ENCODE data around the gene DDX46. TPM values are rescaled to one million over a fixed set of nuclear protein-coding genes. Genes with fewer than 3 reads are reported as not detected.
A peak's percentile ranks its signal among the peaks of the same experiment; 100 is the strongest.
"Not testable (repeated sequence)": the region's sequence is repeated elsewhere in the genome, so short reads cannot be mapped to it uniquely, and the experiment has no call there.

The DDX46 gene
- total RNA-seq, 2 donors from 2014 or later, result 55.2 to 99.2 TPM

DNA sequence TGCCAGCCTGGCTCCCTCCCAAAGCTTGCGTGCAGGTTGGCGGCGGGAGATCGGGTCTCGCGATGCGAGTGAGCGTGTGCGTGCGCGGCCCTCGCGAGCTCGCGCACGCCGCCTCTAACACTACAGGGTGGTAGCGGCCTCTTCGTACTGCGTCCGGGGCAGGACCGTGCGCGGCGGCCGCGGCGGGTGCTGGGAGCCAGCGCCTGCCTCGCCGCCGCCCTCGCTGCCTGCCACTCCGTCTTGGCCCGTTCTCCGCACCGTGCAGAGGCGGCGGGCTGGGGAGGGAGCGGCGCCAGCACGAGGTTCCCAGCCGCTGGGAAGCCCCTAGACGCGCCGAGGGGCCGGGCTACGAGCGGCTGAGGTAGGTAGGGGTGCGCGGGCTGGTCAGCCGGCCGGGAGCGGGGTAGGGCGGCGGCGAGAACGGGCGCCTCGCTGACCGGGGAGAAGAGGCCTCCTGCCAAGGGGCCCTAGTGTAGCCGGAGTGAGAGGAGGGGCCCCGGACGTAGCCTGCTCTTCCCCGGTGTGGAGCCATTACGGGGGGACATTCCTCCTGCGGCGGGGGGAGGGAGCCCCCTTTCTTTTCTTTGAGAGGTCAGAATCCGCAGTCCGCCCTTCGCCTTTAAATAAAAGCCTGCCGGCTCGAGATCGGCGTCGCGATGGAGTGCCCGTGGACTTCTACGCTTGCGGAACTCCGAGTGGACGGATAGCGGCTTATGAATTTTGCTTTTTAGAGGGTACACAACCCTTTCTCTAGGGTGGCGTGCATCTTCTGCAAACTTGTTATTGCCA, 87.5 kb downstream of the DDX46 start, which contains the start of gene C5orf24:
Gene C5orf24, plus strand, starts transcription at position 117 of the 789 bp plus-strand sequence. CDS start 8,933 bp downstream, outside the sequence.
- H3K9me3 Mint-ChIP-seq, result no peaks in the 10 kb centered on the region
- peak; percentile 97 for ATAC-seq (replicated peaks)
- peaks cover 49% of the 10 kb centered on the region for H3K36me3 Mint-ChIP-seq (ENCODE audit: low read depth)
- peak within 1 kb of the TSS; percentile 98 for H3K4me3 Mint-ChIP-seq
- peak within 1 kb of the TSS; percentile 99 for H3K27ac Mint-ChIP-seq
- H3K27me3 Mint-ChIP-seq, result no peaks in the 10 kb centered on the region
- H3K4me1 Mint-ChIP-seq, result peaks cover 8% of the 10 kb centered on the region

DNA sequence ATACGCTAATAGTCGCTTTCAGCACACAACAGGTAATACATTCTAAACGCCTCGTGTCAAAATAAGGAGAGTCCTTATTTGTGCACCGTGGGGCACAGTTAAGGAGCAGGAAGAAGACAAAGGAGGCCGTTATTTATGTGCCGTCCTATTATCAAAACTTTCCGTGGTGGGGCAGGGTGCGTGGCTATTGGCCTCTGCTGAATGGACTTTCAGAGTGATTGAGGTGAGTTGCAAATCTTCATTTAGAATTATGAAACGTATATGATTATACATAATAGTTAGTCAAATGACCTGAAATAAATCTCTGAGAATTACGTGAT, 88.0 kb downstream of the DDX46 start:
- Mint-ChIP-seq H3K27me3 (no peaks in the 10 kb centered on the region), H3K4me1 (peaks cover 8% of the 10 kb centered on the region), H3K4me3 (peak overlapping the region; percentile 98), H3K9me3 (no peaks in the 10 kb centered on the region), H3K36me3 (ENCODE audit: low read depth) (peaks cover 54% of the 10 kb centered on the region), H3K27ac (peak overlapping the region; percentile 99)
- ATAC-seq (replicated peaks), result peak; percentile 20

DNA sequence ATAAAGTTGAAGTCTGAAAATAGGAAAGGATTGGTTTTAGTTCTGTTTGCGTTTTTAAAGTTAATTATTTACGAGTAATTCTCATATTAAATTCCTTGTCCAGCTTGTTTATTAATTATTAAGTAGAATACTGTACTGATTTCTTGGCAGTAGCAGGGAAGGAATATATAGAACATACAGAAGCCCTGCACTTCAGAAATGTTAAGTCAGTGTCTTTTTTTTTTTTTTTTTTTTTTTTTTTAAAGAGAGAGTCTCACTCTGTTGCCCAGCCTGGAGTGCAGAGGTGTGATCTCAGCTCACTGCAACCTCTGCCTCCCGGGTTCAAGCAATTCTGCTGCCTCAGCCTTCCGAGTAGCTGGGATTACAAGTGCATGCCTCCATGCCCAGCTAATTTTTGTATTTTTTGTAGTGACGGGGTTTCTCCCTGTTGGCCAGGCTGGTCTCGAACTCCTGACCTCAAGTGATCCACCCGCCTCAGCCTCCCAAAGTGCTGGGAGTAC, 90.9 kb downstream of the DDX46 start:
- not testable (repeated sequence) for ATAC-seq (replicated peaks); H3K27me3 Mint-ChIP-seq; H3K27ac Mint-ChIP-seq; H3K9me3 Mint-ChIP-seq; H3K4me1 Mint-ChIP-seq
- Mint-ChIP-seq H3K36me3 (ENCODE audit: low read depth) (peaks cover 82% of the 10 kb centered on the region), H3K4me3 (peak overlapping the region; percentile 4)

DNA sequence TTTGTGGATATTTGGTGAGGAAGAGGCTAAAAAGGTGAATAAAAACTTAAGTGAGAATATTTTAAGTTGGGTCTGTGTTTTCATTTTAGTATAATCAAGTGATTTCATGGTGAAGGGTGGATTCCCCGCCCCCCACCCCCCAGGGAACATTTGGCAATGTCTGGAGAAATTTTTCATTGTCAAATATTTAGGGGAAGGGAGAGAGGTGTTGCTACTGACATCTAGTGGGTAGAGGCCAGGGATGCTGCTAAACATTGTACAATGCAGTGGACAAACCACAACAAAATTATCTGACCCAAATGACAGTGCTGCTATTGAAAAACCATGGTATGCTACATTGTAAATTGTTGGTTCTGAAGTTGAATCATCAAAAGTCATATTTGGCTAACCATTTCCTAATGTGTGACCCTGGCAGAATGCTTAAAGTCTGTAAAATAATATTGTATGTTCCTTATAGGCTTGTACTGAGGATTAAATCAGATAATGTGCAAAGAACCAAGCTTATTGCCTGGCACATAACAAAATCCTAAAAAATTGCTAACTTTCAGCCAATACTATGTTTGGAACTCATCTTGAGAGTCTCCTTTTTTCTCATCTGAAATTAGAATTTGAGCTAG, 92.8 kb downstream of the DDX46 start:
- Mint-ChIP-seq H3K9me3 (no peaks in the 10 kb centered on the region), H3K36me3 (ENCODE audit: low read depth) (peaks cover 98% of the 10 kb centered on the region), H3K27me3 (no peaks in the 10 kb centered on the region), H3K27ac (no peak overlapping the region), H3K4me3 (no peak overlapping the region), H3K4me1 (no peaks in the 10 kb centered on the region)
- peak; percentile 45 for ATAC-seq (replicated peaks)

DNA sequence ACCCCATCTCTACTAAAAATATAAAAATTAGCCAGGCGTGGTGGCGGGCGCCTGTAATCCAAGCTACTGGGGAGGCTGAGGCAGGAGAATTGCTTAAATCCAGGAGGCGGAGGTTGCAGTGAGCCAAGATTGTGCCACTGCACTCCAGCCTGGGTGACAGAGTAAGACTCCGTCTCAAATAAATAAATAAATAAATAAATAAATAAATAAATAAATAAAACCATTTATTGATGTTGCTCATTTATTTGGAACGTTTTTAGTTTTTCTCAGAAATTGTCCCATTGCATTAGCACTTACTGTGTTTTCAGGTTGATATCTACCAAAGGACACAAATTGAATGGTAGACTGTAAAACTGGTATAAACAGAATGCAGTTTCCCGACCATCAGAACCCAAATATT, 97.9 kb downstream of the DDX46 start:
- H3K36me3 Mint-ChIP-seq (ENCODE audit: low read depth), result peaks cover 93% of the 10 kb centered on the region
- not testable (repeated sequence) for H3K27me3 Mint-ChIP-seq; H3K4me1 Mint-ChIP-seq; H3K4me3 Mint-ChIP-seq; ATAC-seq (replicated peaks); H3K27ac Mint-ChIP-seq; H3K9me3 Mint-ChIP-seq

DNA sequence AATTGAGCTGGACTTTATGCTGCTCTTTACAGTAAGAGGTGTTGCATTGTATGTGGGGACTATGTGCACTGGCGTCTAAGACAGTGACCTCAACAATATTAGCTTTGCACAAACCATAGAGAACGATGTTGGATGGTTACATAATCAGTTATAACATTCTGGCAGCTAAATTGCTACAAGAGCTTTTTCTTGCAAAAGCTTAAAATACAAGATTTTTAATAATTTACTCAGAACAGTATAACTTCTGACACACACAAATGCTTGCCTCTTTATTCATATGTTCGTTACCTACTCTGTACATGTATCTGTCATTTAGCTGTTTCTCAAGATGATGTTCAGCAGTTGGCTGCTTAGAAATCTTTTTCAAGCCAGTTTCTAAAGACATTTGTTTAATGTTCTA, 98.8 kb downstream of the DDX46 start:
- ATAC-seq (replicated peaks), result no peak
- Mint-ChIP-seq H3K27me3 (no peaks in the 10 kb centered on the region), H3K27ac (peak overlapping the region; percentile 83), H3K36me3 (ENCODE audit: low read depth) (peaks cover 87% of the 10 kb centered on the region), H3K4me1 (peaks cover 6% of the 10 kb centered on the region), H3K4me3 (no peak overlapping the region), H3K9me3 (no peaks in the 10 kb centered on the region)

DNA sequence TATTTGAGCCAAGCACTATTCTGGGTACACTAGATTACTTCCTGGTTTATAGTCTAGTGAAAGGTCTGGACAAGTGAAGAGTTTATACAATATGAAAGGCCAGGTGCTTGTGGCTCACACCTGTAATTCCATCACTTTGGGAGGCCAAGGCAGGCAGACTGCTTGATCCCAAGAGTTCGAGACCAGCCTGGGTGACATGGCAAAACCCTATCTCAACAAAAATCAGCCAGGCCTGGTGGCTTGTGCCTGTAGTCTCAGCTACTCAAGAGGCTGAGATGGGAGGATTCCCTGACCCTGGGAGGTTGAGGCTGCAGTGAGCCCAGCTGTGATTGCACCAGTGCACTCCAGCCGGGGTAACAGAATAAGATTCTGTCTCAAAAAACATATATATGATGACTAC, 106.1 kb downstream of the DDX46 start:
- Mint-ChIP-seq H3K4me3 (no peak overlapping the region), H3K9me3 (no peaks in the 10 kb centered on the region), H3K27ac (no peak overlapping the region), H3K27me3 (no peaks in the 10 kb centered on the region), H3K4me1 (no peaks in the 10 kb centered on the region), H3K36me3 (ENCODE audit: low read depth) (peaks cover 26% of the 10 kb centered on the region)
- no peak for ATAC-seq (replicated peaks)

DNA sequence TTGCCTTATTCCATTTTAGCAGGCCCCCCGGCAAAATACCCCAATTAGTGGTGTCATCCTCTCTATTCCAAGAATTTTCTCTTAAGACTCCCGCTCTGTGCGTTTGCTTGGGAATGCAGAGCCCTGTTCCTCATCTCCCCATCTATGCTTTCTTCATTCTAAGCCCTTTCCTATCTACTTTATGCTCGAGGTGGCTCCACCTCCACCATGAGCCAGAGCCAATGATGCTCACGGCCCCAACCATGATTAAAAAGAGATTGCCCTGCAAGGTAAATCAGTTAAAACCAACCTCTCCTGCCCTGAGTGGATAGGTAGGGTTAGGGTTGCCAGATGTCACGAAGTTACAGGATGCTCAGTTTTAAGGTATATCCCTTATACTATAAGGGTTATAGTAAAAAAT, 114.9 kb downstream of the DDX46 start:
- Mint-ChIP-seq H3K27me3 (no peaks in the 10 kb centered on the region), H3K9me3 (no peaks in the 10 kb centered on the region), H3K27ac (peak overlapping the region; percentile 95), H3K36me3 (ENCODE audit: low read depth) (peaks cover 11% of the 10 kb centered on the region), H3K4me1 (peaks cover 23% of the 10 kb centered on the region), H3K4me3 (peak overlapping the region; percentile 99)
- peak; percentile 16 for ATAC-seq (replicated peaks)

DNA sequence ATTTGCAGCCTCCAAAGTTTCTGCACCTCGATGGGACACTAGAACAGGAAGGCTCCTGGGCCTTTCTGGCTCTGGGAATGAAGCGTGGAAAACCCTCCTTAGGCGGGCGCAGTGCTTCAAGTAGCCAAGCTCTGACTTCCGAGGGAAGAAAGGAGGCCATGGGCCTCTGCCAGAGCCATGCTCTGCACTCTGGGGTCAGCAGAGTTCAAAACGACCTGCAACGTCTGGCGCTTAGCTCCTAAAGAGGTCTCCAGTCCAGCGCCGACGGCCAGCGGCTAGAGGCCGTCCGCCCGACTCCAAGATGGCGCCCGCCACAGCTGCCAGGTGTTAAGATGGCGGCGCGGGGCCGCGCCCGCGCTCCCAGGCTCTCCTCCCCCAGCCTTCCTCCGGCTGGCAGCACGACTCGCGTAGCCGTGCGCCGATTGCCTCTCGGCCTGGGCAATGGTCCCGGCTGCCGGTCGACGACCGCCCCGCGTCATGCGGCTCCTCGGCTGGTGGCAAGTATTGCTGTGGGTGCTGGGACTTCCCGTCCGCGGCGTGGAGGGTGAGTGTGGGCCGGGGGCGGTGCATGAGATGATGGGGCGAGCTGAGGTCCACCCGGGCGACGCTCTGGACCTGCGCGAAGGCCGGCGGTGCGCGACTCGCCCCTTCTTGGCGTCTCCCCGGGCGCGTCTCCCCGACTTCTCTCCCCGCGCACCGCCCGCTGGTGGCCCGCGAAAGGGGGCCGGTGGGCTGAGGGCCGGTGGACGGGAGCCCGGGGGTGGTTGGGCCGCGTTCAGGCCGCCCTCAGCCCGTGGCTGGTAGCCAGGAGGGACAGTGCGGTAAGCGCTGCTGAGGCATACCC, 115.6 kb downstream of the DDX46 start, which contains the start of gene TXNDC15:
Gene TXNDC15, plus strand, starts transcription at position 385 of the 844 bp plus-strand sequence. Its CDS starts 57 bp downstream, at position 442.
- peak; percentile 89 for ATAC-seq (replicated peaks)
- Mint-ChIP-seq H3K4me3 (peak within 1 kb of the TSS; percentile 99), H3K27ac (peak within 1 kb of the TSS; percentile 95), H3K36me3 (ENCODE audit: low read depth) (peaks cover 12% of the 10 kb centered on the region), H3K4me1 (peaks cover 23% of the 10 kb centered on the region), H3K27me3 (no peaks in the 10 kb centered on the region), H3K9me3 (no peaks in the 10 kb centered on the region)

DNA sequence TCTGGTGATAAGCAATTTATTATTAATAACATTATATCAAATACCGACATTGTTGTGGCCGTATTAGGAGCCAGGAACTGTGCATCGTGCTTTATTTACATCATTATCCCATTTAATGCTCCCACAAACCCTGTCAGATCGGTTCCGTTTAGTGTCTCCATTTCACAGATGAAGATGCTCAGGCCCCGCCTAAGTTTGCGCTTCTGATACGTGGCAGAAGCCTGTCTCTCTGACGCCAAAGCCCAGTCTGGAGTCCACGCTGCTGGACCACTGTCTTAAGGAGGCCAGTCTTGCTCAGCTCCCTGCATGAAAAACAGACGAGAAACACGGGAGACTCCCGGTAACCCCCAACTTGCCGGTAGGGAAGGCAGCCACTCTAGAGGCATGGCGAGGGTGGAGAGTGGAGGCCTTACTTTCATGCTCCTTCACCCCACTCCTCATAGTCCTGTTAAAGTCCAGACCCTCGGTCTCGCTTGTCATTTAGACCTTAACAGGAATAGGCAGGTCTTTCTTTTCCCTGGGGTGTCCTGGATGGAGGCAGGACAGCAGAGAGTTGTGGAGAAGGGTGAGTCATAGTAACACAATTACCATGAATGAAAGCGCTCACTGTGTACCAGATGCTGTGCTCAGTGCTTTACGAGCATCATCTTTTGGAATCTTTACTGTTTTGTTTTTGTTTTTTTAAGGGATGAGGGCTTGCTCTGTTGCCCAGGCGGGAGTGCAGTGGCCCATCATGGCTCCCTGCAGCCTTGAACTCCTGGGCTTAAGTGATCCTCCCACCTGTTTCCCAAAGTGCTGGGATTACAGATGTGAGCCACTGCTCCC, 116.5 kb downstream of the DDX46 start:
- Mint-ChIP-seq H3K27me3 (no peaks in the 10 kb centered on the region), H3K4me3 (peak overlapping the region; percentile 99), H3K9me3 (no peaks in the 10 kb centered on the region), H3K27ac (peak overlapping the region; percentile 95), H3K36me3 (ENCODE audit: low read depth) (peaks cover 12% of the 10 kb centered on the region), H3K4me1 (peaks cover 25% of the 10 kb centered on the region)
- ATAC-seq (replicated peaks), result peak; percentile 68

DNA sequence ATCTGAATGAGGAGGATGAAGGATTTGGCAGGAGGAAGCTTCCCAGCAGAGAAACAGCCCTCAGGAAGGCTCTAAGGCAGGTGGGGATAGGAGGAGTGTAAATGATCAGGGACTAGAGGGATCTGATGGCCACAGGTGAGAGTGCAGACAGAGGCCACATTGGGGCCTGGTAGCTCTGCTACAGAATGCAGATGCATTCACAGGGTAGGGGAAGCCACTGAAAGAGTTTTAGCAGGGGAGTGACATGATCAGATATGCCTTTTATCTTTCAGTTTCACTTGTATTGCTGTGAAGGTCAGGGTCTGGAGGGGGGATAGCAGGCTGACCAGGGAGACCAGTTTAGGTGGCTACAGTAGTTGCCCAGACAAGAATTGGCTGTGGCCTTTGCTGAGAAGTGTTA, 118.6 kb downstream of the DDX46 start:
- Mint-ChIP-seq H3K36me3 (ENCODE audit: low read depth) (peaks cover 16% of the 10 kb centered on the region), H3K9me3 (no peaks in the 10 kb centered on the region), H3K27me3 (no peaks in the 10 kb centered on the region), H3K27ac (peak overlapping the region; percentile 53), H3K4me1 (peaks cover 28% of the 10 kb centered on the region), H3K4me3 (peak overlapping the region; percentile 99)
- ATAC-seq (replicated peaks), result no peak

DNA sequence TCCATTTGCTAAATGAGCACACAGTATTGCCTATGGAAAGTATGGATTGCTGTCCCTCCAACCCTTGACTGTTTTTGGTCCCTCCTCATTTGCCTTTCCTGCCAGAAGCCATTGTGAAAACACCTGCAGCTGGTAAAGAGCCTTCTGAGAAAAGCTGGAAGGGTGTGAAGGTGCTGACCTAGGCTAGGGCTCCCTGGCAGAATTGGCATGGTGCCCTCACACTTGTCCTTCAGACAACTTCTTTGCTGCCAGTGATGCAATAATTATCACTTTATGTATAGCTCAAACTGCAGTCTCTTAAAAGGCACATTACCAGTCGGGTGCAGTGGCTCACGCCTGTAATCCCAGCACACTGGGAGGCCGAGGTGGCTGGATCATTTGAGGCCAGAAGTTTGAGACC, 119.8 kb downstream of the DDX46 start:
- no peak for ATAC-seq (replicated peaks)
- Mint-ChIP-seq H3K27me3 (no peaks in the 10 kb centered on the region), H3K36me3 (ENCODE audit: low read depth) (peaks cover 16% of the 10 kb centered on the region), H3K4me1 (peaks cover 25% of the 10 kb centered on the region), H3K4me3 (no peak overlapping the region), H3K27ac (peak overlapping the region; percentile 56), H3K9me3 (no peaks in the 10 kb centered on the region)

DNA sequence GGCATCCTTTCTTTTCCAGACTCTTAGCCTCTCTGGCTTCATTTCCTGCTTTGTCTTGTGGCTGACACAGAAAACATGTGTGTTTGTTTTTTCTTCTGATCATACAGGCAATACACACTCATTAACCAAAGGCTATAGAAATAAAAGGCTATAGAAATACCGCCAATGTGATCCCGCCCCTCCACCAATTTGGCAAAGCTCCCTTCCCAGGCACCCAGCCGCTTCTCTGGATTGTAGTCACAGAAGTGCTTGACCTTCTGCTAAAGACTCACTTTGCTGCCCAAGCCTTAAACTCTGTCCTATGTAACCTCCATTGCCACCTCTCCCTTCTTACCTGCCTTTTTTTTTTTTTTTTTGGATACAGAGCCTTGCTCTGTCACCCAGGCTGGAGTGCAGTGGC, 120.9 kb downstream of the DDX46 start:
- Mint-ChIP-seq H3K27ac (peak overlapping the region; percentile 26), H3K4me1 (peaks cover 22% of the 10 kb centered on the region), H3K36me3 (ENCODE audit: low read depth) (peaks cover 16% of the 10 kb centered on the region), H3K4me3 (no peak overlapping the region), H3K9me3 (no peaks in the 10 kb centered on the region), H3K27me3 (no peaks in the 10 kb centered on the region)
- ATAC-seq (replicated peaks), result no peak
